Measurements from ENCODE around the gene JAKMIP3. TPM values are rescaled to one million over a fixed set of nuclear protein-coding genes. Genes with fewer than 3 reads are reported as not detected.
"Not testable (repeated sequence)": the region's sequence is repeated elsewhere in the genome, so short reads cannot be mapped to it uniquely, and the experiment has no call there.

JAKMIP3 gene
- total RNA-seq, 4 donors from 2014 or later, result 0.24 to 0.67 (median 0.51) TPM

GRCh38 chr10:132077091-132077490 is 11.3 kb downstream of the JAKMIP3 start:
- Histone ChIP-seq H3K36me3 (no peaks in the 10 kb centered on the region), H3K27me3 (no peaks in the 10 kb centered on the region), H3K9me3 (no peaks in the 10 kb centered on the region), H3K4me3 (no peak overlapping the region), H3K27ac (no peak overlapping the region), H3K4me1 (no peaks in the 10 kb centered on the region)
- DNase-seq, result no peak
- TF ChIP-seq, protein P1, sequence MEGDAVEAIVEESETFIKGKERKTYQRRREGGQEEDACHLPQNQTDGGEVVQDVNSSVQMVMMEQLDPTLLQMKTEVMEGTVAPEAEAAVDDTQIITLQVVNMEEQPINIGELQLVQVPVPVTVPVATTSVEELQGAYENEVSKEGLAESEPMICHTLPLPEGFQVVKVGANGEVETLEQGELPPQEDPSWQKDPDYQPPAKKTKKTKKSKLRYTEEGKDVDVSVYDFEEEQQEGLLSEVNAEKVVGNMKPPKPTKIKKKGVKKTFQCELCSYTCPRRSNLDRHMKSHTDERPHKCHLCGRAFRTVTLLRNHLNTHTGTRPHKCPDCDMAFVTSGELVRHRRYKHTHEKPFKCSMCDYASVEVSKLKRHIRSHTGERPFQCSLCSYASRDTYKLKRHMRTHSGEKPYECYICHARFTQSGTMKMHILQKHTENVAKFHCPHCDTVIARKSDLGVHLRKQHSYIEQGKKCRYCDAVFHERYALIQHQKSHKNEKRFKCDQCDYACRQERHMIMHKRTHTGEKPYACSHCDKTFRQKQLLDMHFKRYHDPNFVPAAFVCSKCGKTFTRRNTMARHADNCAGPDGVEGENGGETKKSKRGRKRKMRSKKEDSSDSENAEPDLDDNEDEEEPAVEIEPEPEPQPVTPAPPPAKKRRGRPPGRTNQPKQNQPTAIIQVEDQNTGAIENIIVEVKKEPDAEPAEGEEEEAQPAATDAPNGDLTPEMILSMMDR (IDR thresholded peaks at IDR 0.05 in 4 of 5, conservative IDR thresholded peaks at IDR 0.05 in 1 of 5), result no peak
- TF ChIP-seq POLR2A (IDR thresholded peaks at IDR 0.05), result no peak
- ATAC-seq, result no peak
- intact Hi-C loops (cut with DNase I; ENCODE audit: low total_unique reads) (no loop called here), in situ Hi-C loops (cut with MboI; ENCODE audit: low sequenced_read_pairs in 4 of 4) (no loop called here)

DNA sequence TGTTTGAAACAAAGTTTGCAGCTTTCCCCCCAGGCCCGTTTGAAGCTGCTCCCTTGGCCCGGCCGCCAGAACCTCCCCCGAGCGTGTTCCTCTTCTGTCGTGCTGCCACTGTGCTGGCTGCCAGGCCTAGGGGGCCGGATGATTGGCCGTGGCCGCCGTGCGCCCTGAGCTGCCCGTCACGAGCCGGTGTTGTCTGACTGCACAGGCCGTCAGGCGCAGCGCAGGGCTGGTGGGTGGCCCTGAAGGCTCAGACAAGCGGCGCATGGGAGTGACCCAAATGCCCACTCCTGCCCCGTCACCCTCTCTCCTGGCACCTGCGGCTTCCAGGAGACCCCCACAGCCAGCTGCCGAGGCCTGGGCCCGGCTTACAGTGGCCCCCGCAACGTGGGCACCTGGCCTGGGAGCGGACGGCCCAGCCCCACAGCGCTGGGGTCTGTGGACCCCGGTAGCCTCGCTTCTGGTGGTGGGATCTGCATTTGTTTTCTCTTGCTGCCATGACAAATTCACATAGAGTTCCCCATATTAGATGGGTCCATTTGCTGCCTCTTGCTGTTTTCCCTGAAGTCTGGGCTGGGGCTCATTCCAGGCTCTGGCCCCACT is 13.1 kb downstream of the JAKMIP3 start:
- no peak for TF ChIP-seq POLR2A (IDR thresholded peaks at IDR 0.05)
- TF ChIP-seq, protein P1 (IDR thresholded peaks at IDR 0.05 in 4 of 5, conservative IDR thresholded peaks at IDR 0.05 in 1 of 5), result no peak
- in situ Hi-C loops (cut with MboI; ENCODE audit: low sequenced_read_pairs in 4 of 4), result no loop called here
- H3K27ac ChIP-seq, result no peak overlapping the region
- ATAC-seq (no peak), DNase-seq (no peak)
- intact Hi-C loops (cut with DNase I; ENCODE audit: low total_unique reads), result no loop called here
- H3K4me1 ChIP-seq, result no peaks in the 10 kb centered on the region
- H3K4me3 ChIP-seq, result no peak overlapping the region
- no peaks in the 10 kb centered on the region for H3K36me3 ChIP-seq
- no peaks in the 10 kb centered on the region for H3K27me3 ChIP-seq
- H3K9me3 ChIP-seq, result no peaks in the 10 kb centered on the region

DNA sequence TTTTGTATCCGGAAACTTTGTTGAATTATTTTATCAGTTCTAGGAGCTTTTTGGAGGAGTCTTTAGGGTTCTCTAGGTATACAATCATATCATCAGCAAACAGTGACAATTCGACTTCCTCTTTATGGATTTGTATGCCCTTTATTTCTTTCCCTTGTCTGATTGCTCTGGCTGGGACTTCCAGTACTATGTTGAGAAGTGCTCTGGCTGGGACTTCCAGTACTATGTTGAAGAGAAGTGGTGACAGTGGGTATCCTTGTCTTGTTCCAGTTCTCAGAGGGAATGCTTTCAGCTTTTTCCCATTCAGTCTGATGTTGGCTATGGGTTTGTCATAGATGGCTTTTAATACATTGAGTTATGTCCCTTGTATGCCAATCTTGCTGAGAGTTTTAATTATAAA is 18.6 kb downstream of the JAKMIP3 start:
- ATAC-seq; H3K4me1 ChIP-seq; H3K9me3 ChIP-seq; in situ Hi-C loops (cut with MboI; ENCODE audit: low sequenced_read_pairs in 4 of 4); H3K4me3 ChIP-seq; DNase-seq; H3K27me3 ChIP-seq; H3K27ac ChIP-seq; H3K36me3 ChIP-seq; intact Hi-C loops (cut with DNase I; ENCODE audit: low total_unique reads): not testable (repeated sequence)

GRCh38 chr10:132093236-132093635 is 27.5 kb downstream of the JAKMIP3 start:
- ATAC-seq; H3K27ac ChIP-seq; H3K4me3 ChIP-seq; H3K27me3 ChIP-seq; H3K9me3 ChIP-seq; H3K36me3 ChIP-seq; in situ Hi-C loops (cut with MboI; ENCODE audit: low sequenced_read_pairs in 4 of 4); DNase-seq; intact Hi-C loops (cut with DNase I; ENCODE audit: low total_unique reads): not testable (repeated sequence)
- H3K4me1 ChIP-seq, result peaks cover 4 to 11% of the 10 kb centered on the region in 2 donors

DNA sequence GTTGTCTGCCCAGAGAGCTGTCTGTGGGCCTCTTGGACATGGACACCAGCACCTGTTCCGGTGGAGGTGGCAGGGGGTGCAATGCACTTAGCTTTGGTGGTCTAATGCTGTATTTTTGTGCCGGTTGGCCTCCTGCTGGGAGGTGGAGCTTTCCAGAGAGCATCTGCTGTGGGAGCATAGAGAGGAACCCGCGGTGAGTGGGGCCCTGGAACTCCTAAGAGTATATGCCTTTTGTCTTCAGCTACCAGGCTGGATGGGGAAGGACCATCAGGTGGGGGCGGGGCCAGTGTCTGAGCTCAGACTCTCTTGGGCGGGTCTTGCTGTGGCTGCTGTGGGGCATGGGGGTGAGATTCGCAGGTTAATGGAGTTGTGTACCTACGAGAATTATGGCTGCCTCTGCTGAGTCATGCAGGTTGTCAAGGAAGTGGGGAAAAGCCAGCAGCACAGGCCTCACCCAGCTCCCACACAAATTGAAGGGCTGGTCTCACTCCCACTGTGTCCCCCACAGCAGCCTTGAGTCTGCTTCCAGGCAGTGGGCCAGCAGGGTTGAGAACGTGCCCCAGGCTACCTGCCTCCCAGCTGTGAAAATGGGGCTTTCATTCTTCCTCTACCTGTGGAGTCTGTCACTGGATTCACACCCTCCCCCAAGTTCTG is 29.0 kb downstream of the JAKMIP3 start:
- TF ChIP-seq, protein P1 (IDR thresholded peaks at IDR 0.05 in 4 of 5, conservative IDR thresholded peaks at IDR 0.05 in 1 of 5), result no peak
- no peak for TF ChIP-seq POLR2A (IDR thresholded peaks at IDR 0.05)
- Histone ChIP-seq H3K4me1 (peaks cover 4 to 11% of the 10 kb centered on the region in 2 donors), H3K27ac (no peak overlapping the region), H3K4me3 (no peak overlapping the region), H3K36me3 (no peaks in the 10 kb centered on the region), H3K27me3 (no peaks in the 10 kb centered on the region), H3K9me3 (no peaks in the 10 kb centered on the region)
- in situ Hi-C loops (cut with MboI; ENCODE audit: low sequenced_read_pairs in 4 of 4), result no loop called here
- intact Hi-C loops (cut with DNase I; ENCODE audit: low total_unique reads), result no loop called here
- DNase-seq (no peak), ATAC-seq (no peak)
